ENCODE data around the gene RNF121. TPM values are rescaled to one million over a fixed set of nuclear protein-coding genes. Genes with fewer than 3 reads are reported as not detected.

The RNF121 gene
- total and polyA plus RNA-seq, 2 of the 8 experiments (the other 6 are each of a cell fraction or from before 2014, with no cell fraction given), result 39.7 to 51.6 TPM

GRCh38 chr11:72024069-72024754 is 95.4 kb downstream of the RNF121 start:
- H4K20me1 ChIP-seq (replicated peaks in 1 of 2; ENCODE audit: control insufficient read depth in 1 of 2, insufficient read depth in 2 of 2, low read length in 2 of 2), result peaks cover 8 to 10% of the 10 kb centered on the region in 2 experiments
- no peak overlapping the region for H2BK20ac ChIP-seq (ENCODE audit: low read length)
- ChIA-PET POLR2A (ENCODE audit: partially characterized antibody) (interaction anchor here (0.7 to 3.7 kb wide), 7 partner anchors 15 to 88 kb away, joined by 3 to 40 read pairs (median 3); partner anchors contain the start of gene ANAPC15), CTCF (ENCODE audit: partially characterized antibody) (interaction anchor here (0.6 to 25.0 kb wide), 39 partner anchors 8 to 165 kb away, joined by 3 to 423 read pairs (median 6); partner anchors contain the start of gene LAMTOR1)
- H3K79me2 ChIP-seq (ENCODE audit: control insufficient read depth in 1 of 2, insufficient read depth in 2 of 2, low read length in 2 of 2), result no peaks in the 10 kb centered on the region; a peak in 1 of 4 replicates
- no peak overlapping the region for H2AFZ ChIP-seq (ENCODE audit: low read length)
- no peak overlapping the region for H3K4ac ChIP-seq (replicated peaks; ENCODE audit: insufficient read length, low read depth, low read length)
- H3K27ac ChIP-seq (ENCODE audit: low read depth, low read length), result peak overlapping the region; percentile 26; the same call in 1 of the 2 replicates
- no peak overlapping the region for H3K18ac ChIP-seq (ENCODE audit: extremely low read depth, low read length)
- no peak overlapping the region for H3K56ac ChIP-seq (replicated peaks; ENCODE audit: insufficient read length, low read depth, low read length)
- H4K5ac ChIP-seq (ENCODE audit: insufficient read length, low read depth, low read length), result no peak overlapping the region
- H4K91ac ChIP-seq (replicated peaks; ENCODE audit: insufficient read length, low read length), result no peak overlapping the region
- DNase-seq (ENCODE audit: low read depth in 1 of 2, low spot score in 2 of 2), result no peak
- no peaks in the 10 kb centered on the region for H3K9me3 ChIP-seq (ENCODE audit: insufficient read depth in 2 of 2, low read depth in 1 of 2, low read length in 1 of 2)
- H3K14ac ChIP-seq (ENCODE audit: insufficient read length), result no peak overlapping the region
- peaks cover 31 to 58% (median 55%) of the 10 kb centered on the region in 4 experiments for H3K36me3 ChIP-seq (ENCODE audit: control insufficient read depth in 2 of 4, insufficient read depth in 4 of 4, low read length in 3 of 4)
- FAIRE-seq, result no peak
- 0 out of 2 replicates have a peak overlapping the region, but pooled peaks have one; percentile 27 for H2BK5ac ChIP-seq (ENCODE audit: low read depth, low read length)
- no peaks in the 10 kb centered on the region; the same call in 1 of the 2 replicates for H3K79me1 ChIP-seq (ENCODE audit: low read depth, low read length)
- H2AK5ac ChIP-seq (ENCODE audit: low read depth, low read length), result no peak overlapping the region
- no peaks in the 10 kb centered on the region for H3K23me2 ChIP-seq (ENCODE audit: low read depth, low read length)
- H3K9ac ChIP-seq (replicated peaks in 1 of 4; ENCODE audit: extremely low read depth in 1 of 4, low read depth in 3 of 4, low read length in 3 of 4), result no peak overlapping the region
- H3K4me3 ChIP-seq (ENCODE audit: extremely low read depth in 1 of 4, insufficient read depth in 2 of 4, low read depth in 3 of 4, low read length in 4 of 4), result no peak overlapping the region
- H3K4me2 ChIP-seq (ENCODE audit: insufficient read depth in 1 of 2, low read depth in 2 of 2, low read length in 2 of 2), result no peak overlapping the region
- no peaks in the 10 kb centered on the region for H3K27me3 ChIP-seq (replicated peaks in 1 of 4; ENCODE audit: control insufficient read depth in 3 of 4, extremely low read depth in 1 of 4, insufficient read depth in 3 of 4, low read length in 3 of 4)
- no peak overlapping the region for H2BK12ac ChIP-seq (ENCODE audit: low read depth, low read length)
- no peak overlapping the region for H2BK15ac ChIP-seq (ENCODE audit: low read length)
- no peak overlapping the region for H3K23ac ChIP-seq (ENCODE audit: insufficient read length)
- no peak overlapping the region for H2BK120ac ChIP-seq (replicated peaks; ENCODE audit: low read depth, low read length)
- H3K4me1 ChIP-seq (replicated peaks in 1 of 4; ENCODE audit: control insufficient read depth in 3 of 4, insufficient read depth in 4 of 4, low read length in 3 of 4), result no peaks in the 10 kb centered on the region
- H4K8ac ChIP-seq (ENCODE audit: extremely low read depth, insufficient read depth, low read length), result no peak overlapping the region
- 76% methylated on average over 5 of the region's 5 CpGs; no CpG with 5 or more reads in 1 of the 2 experiments for WGBS, 2 experiments (ENCODE audit: extremely low coverage in 1 of 2, insufficient coverage in 1 of 2, insufficient read length in 1 of 2, insufficient replicate concordance in 2 of 2, low coverage in 1 of 2, low lambda C conversion rate in 2 of 2, missing lambda C conversion rate in 1 of 2)
- TF ChIP-seq TAF7 (optimal IDR thresholded peaks at IDR 0.05; ENCODE audit: borderline replicate concordance, low read depth, low read length) (no peak), SIN3A (conservative IDR thresholded peaks at IDR 0.05 in 1 of 2, IDR thresholded peaks at IDR 0.05 in 1 of 2; ENCODE audit: low read depth in 1 of 2, low read length in 2 of 2) (no peak), BRCA1 (IDR thresholded peaks at IDR 0.05; ENCODE audit: low read depth, low read length) (no peak), EP300 (IDR thresholded peaks at IDR 0.05; ENCODE audit: borderline replicate concordance in 1 of 2, low read depth in 2 of 2, low read length in 2 of 2) (no peak), CHD2 (IDR thresholded peaks at IDR 0.05; ENCODE audit: low read length) (no peak), HDAC2 (IDR thresholded peaks at IDR 0.05; ENCODE audit: borderline replicate concordance in 1 of 2, low read depth in 2 of 2, low read length in 2 of 2) (no peak), CBX8 (IDR thresholded peaks at IDR 0.05; ENCODE audit: borderline replicate concordance, low read depth, low read length) (no peak), SP2 (IDR thresholded peaks at IDR 0.05; ENCODE audit: low read length) (no peak), E2F6 (IDR thresholded peaks at IDR 0.05) (no peak), POLR2AphosphoS5 (IDR thresholded peaks at IDR 0.05; ENCODE audit: low read depth, low read length) (no peak), NRF1 (IDR thresholded peaks at IDR 0.05; ENCODE audit: low read depth, low read length) (no peak)

Measured in H1 (cell line).